MM.1S (cell line): ENCODE data around the gene ZNF521.

Experiments used
- DNase-seq: peaks from one replicate; pipeline ENCODE4 v3.0.0-alpha.2; 2015
- H2AFZ ChIP-seq: fragments of 300-600 bp; sonication (generic); 2 replicates; pipeline ENCODE4 v1.6.0; 2016; ENCODE audit warnings: antibody characterized with exemption, low read length
- H3F3A ChIP-seq: fragments of 300-600 bp; sonication (generic); 2 replicates; pipeline ENCODE4 v1.6.1; 2016; ENCODE audit warnings: mild to moderate bottlenecking, antibody characterized with exemption, low read length, moderate library complexity, mixed read lengths; ENCODE audit not compliant: insufficient read depth
- H3K27ac ChIP-seq: fragments of 300-600 bp; sonication (generic); 2 replicates; pipeline ENCODE4 v1.5.1; 2016; ENCODE audit warnings: mild to moderate bottlenecking, low read length
- H3K27me3 ChIP-seq: fragments of 300-600 bp; sonication (generic); replicated peaks from 2 replicates; pipeline ENCODE4 v1.6.0; 2016; ENCODE audit warnings: low read length; ENCODE audit not compliant: insufficient read depth
- H3K36me3 ChIP-seq: fragments of 300-600 bp; sonication (generic); replicated peaks from 2 replicates; pipeline ENCODE4 v1.6.1; 2016; ENCODE audit warnings: mild to moderate bottlenecking, low read length, mixed read lengths; ENCODE audit not compliant: insufficient read depth
- H3K4me1 ChIP-seq: fragments of 300-600 bp; sonication (generic); 2 replicates; pipeline ENCODE4 v1.6.1; 2016; ENCODE audit warnings: low read length, mixed read lengths
- H3K4me2 ChIP-seq: fragments of 300-600 bp; sonication (generic); 2 replicates; pipeline ENCODE4 v1.6.0; 2016; ENCODE audit warnings: low read depth, low read length
- H3K4me3 ChIP-seq: fragments of 300-600 bp; sonication (generic); 2 replicates; pipeline ENCODE4 v1.5.1; 2016; ENCODE audit warnings: low read length, mixed read lengths
- H3K79me2 ChIP-seq: fragments of 300-600 bp; sonication (generic); 2 replicates; pipeline ENCODE4 v1.6.1; 2016; ENCODE audit warnings: mixed run types, low read length, mixed read lengths
- H3K9ac ChIP-seq: fragments of 300-600 bp; sonication (generic); 2 replicates; pipeline ENCODE4 v1.6.1; 2016; ENCODE audit warnings: low read length, mixed read lengths
- H3K9me2 ChIP-seq: fragments of 300-600 bp; sonication (generic); replicated peaks from 2 replicates; pipeline ENCODE4 v1.6.1; 2016; ENCODE audit warnings: mild to moderate bottlenecking, low read length, mixed read lengths; ENCODE audit not compliant: insufficient read depth
- H3K9me3 ChIP-seq: fragments of 300-600 bp; sonication (generic); replicated peaks from 2 replicates; pipeline ENCODE4 v1.6.1; 2016; ENCODE audit warnings: mild to moderate bottlenecking, low read length, mixed read lengths; ENCODE audit not compliant: insufficient read depth
- H4K20me1 ChIP-seq: fragments of 300-600 bp; sonication (generic); 2 replicates; pipeline ENCODE4 v1.6.1; 2016; ENCODE audit warnings: mild to moderate bottlenecking, low read length, moderate library complexity, mixed read lengths; ENCODE audit not compliant: insufficient read depth
- CTCF ChIP-seq: fragments of 300-600 bp; sonication (generic); IDR thresholded peaks from 2 replicates; pipeline ENCODE4 v1.5.1; 2016; ENCODE audit warnings: antibody characterized with exemption, low read length, mixed read lengths
- EZH2 ChIP-seq: fragments of 300-600 bp; sonication (generic); optimal IDR thresholded peaks from 2 replicates; pipeline ENCODE3; 2017; ENCODE audit warnings: low read depth, mild to moderate bottlenecking, antibody characterized with exemption, low read length, mixed read lengths
- EZH2phosphoT487 ChIP-seq: fragments of 300-600 bp; sonication (generic); IDR thresholded peaks from 2 replicates; pipeline ENCODE4 v1.6.1; 2018; ENCODE audit warnings: antibody characterized with exemption, low read length

Gene ZNF521

GRCh38 chr18:25077038-25077943 lies 274.7 kb downstream of the ZNF521 start:
- Histone ChIP-seq H3K4me3 (no peak overlapping the region), H4K20me1 (no peaks in the 10 kb centered on the region), H3K79me2 (no peaks in the 10 kb centered on the region), H3K4me2 (no peak overlapping the region), H3K27ac (no peak overlapping the region), H3K9me3 (no peaks in the 10 kb centered on the region), H2AFZ (no peak overlapping the region), H3K9ac (no peak overlapping the region), H3K36me3 (no peaks in the 10 kb centered on the region), H3F3A (no peaks in the 10 kb centered on the region), H3K9me2 (no peaks in the 10 kb centered on the region), H3K4me1 (no peaks in the 10 kb centered on the region), H3K27me3 (no peaks in the 10 kb centered on the region)
- DNase-seq: no peak
- no peak for TF ChIP-seq EZH2phosphoT487
- no peak for TF ChIP-seq CTCF
- TF ChIP-seq EZH2: no peak

DNA sequence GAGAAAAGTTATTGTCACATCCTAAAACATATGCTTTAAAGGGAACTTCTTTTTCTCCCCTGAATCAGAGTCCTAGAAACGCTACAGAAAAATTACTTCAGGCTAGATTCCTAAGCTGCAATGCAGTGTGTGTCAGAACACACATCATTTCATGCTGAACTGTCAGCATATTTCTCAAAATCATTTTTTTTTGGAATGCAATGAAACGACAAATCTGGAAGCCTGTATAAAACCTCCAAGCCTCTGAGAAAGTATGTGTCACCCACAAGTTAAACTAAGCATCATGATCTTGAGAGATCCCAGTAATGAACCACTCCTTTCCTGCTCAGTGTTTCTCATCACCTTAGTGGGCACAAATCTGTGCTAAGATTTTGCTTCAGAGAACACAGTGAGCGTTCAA lies 276.2 kb downstream of the ZNF521 start:
- no peak overlapping the region for H3K4me2 ChIP-seq
- no peaks in the 10 kb centered on the region for H4K20me1 ChIP-seq
- no peak for DNase-seq
- H3K9ac ChIP-seq: no peak overlapping the region
- H3K27me3 ChIP-seq: no peaks in the 10 kb centered on the region
- H3K79me2 ChIP-seq: no peaks in the 10 kb centered on the region
- H3K4me3 ChIP-seq: no peak overlapping the region
- H3K4me1 ChIP-seq: no peaks in the 10 kb centered on the region
- no peaks in the 10 kb centered on the region for H3K36me3 ChIP-seq
- no peaks in the 10 kb centered on the region for H3F3A ChIP-seq
- no peak for TF ChIP-seq CTCF
- no peak for TF ChIP-seq EZH2phosphoT487
- no peak for TF ChIP-seq EZH2
- H3K9me3 ChIP-seq: no peaks in the 10 kb centered on the region
- H2AFZ ChIP-seq: no peak overlapping the region
- no peak overlapping the region for H3K27ac ChIP-seq
- H3K9me2 ChIP-seq: no peaks in the 10 kb centered on the region

DNA sequence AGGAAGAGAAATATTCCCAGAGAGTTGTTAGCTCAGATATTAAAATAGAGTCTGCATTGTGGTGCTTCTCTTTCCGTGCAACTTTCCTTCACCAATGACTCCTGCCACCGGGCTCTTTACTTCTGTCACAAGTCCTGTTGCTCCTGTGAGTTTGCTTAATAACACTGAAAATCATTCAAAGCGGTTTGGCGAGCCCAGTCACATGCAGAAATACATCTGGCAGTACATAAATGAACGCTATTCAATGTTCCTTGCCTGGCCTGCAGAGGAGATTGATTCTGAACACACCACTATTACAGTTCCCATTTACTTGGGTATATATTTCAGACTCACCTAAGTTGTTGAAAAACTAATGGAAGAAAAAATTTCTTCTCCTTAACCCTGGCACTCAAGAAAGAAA lies 276.6 kb downstream of the ZNF521 start:
- no peaks in the 10 kb centered on the region for H3F3A ChIP-seq
- DNase-seq: no peak
- no peak overlapping the region for H3K4me3 ChIP-seq
- no peak overlapping the region for H2AFZ ChIP-seq
- no peaks in the 10 kb centered on the region for H3K9me3 ChIP-seq
- H3K9ac ChIP-seq: no peak overlapping the region
- no peaks in the 10 kb centered on the region for H3K9me2 ChIP-seq
- no peaks in the 10 kb centered on the region for H3K79me2 ChIP-seq
- H3K27ac ChIP-seq: no peak overlapping the region
- no peaks in the 10 kb centered on the region for H3K36me3 ChIP-seq
- no peaks in the 10 kb centered on the region for H3K4me1 ChIP-seq
- no peaks in the 10 kb centered on the region for H4K20me1 ChIP-seq
- no peak for TF ChIP-seq CTCF
- no peak overlapping the region for H3K4me2 ChIP-seq
- H3K27me3 ChIP-seq: no peaks in the 10 kb centered on the region
